GM12878 (cell line): ENCODE measurements around the gene ASAP3. TPM values are rescaled to one million over a fixed set of nuclear protein-coding genes. Genes with fewer than 3 reads are reported as not detected.

Source experiments
- ATAC-seq: fragments of 200-7000 bp; cut with Tn5 transposase; 3 replicates; pipeline ENCODE4 v1.9.1; 2020; ENCODE audit warnings: mild to moderate bottlenecking, moderate library complexity
- BruUV-seq: library from RNA; stranded (reverse); fragments of 400-500 nt; replicated peaks from 2 replicates; lab custom pipeline; 2021; lab: Mats Ljungman, UMichigan
- CTCF ChIA-PET: fragments of 300-600 bp; sonication (Branson Sonifier 250); formaldehyde crosslinking; extraction: SDS; loops from one replicate; lab custom pipeline; 2021; ENCODE audit warnings: inconsistent platforms; lab: Yijun Ruan, JAX
- POLR2A ChIA-PET: fragments of 350-600 bp; formaldehyde crosslinking; extraction: SDS; loops from one replicate; lab custom pipeline; 2021; ENCODE audit warnings: inconsistent platforms; lab: Charles Lee
- RAD21 ChIA-PET: fragments of 300-600 bp; sonication (Branson Sonifier 250); formaldehyde crosslinking; loops from one replicate; lab custom pipeline; 2023; ENCODE audit warnings: antibody characterized with exemption; ENCODE audit not compliant: unreplicated experiment; lab: Charles Lee
- SMC1A ChIA-PET: fragments of 300-600 bp; sonication (Branson Sonifier 250); formaldehyde crosslinking; loops from one replicate; lab custom pipeline; 2023; ENCODE audit not compliant: unreplicated experiment, uncharacterized antibody; lab: Charles Lee
- DNase-seq: peaks from one replicate; pipeline ENCODE4 v3.0.0-alpha.2; 2011; ENCODE audit warnings: low read depth, low spot score
- FAIRE-seq: peaks from 3 replicates; lab custom pipeline; 2011; peaks lifted over from hg19 to GRCh38; lab: Jason Lieb, UNC
- H2AFZ ChIP-seq: 2 replicates; pipeline ENCODE4 v1.6.0; 2011; ENCODE audit warnings: low read depth, low read length, control low read depth; ENCODE audit not compliant: control insufficient read depth
- H3K27ac ChIP-seq: 2 replicates; pipeline ENCODE4 v1.5.1; 2011; ENCODE audit warnings: control low read depth; ENCODE audit not compliant: control insufficient read depth, insufficient read depth
- H3K27me3 ChIP-seq, 2 experiments: replicated peaks in 1 of 2; 2 replicates each; pipeline versions ENCODE4 v1.6.0 to v1.6.1; 2011; ENCODE audit warnings: low read length in 1 of 2; ENCODE audit not compliant: control insufficient read depth in 2 of 2, insufficient read depth in 2 of 2
- H3K36me3 ChIP-seq, 2 experiments: 2 replicates each; pipeline ENCODE4 v1.5.1; 2011; ENCODE audit warnings: low read length in 1 of 2; ENCODE audit not compliant: control insufficient read depth in 2 of 2, insufficient read depth in 2 of 2
- H3K4me1 ChIP-seq: 2 replicates; pipeline ENCODE4 v1.6.1; 2011; ENCODE audit warnings: mild to moderate bottlenecking, low read length, moderate library complexity, mixed read lengths; ENCODE audit not compliant: control insufficient read depth, insufficient read depth
- H3K4me2 ChIP-seq: 2 replicates; pipeline ENCODE4 v1.6.0; 2011; ENCODE audit warnings: control low read depth; ENCODE audit not compliant: control insufficient read depth, insufficient read depth
- H3K4me3 ChIP-seq: fragments of 200-600 bp; sonication (generic); 2 replicates; pipeline ENCODE4 v1.5.1; 2016
- H3K79me2 ChIP-seq: 2 replicates; pipeline ENCODE4 v1.6.0; 2011; ENCODE audit warnings: low read length; ENCODE audit not compliant: control insufficient read depth, insufficient read depth
- H3K9ac ChIP-seq: 2 replicates; pipeline ENCODE4 v1.8.0; 2011; ENCODE audit warnings: low read length, control low read depth, mixed read lengths; ENCODE audit not compliant: control insufficient read depth, insufficient read depth
- H3K9me3 ChIP-seq: replicated peaks from 3 replicates; pipeline ENCODE4 v1.5.1; 2011; ENCODE audit warnings: mild to moderate bottlenecking, low read length; ENCODE audit not compliant: control insufficient read depth, insufficient read depth
- H4K20me1 ChIP-seq: 2 replicates; pipeline ENCODE4 v1.6.0; 2011; ENCODE audit not compliant: control insufficient read depth, insufficient read depth
- BMI1 ChIP-seq: fragments of 450-650 bp; IDR thresholded peaks from 2 replicates; pipeline ENCODE4 v1.6.1; 2016; ENCODE audit warnings: mild to moderate bottlenecking, moderate library complexity, borderline replicate concordance
- CEBPB ChIP-seq, 2 experiments: fragments of 150-350 bp in 1 of 2; IDR thresholded peaks; 2 replicates each; pipeline ENCODE4 v1.6.1; 2012 to 2014; ENCODE audit warnings: low read depth in 2 of 2, low read length in 2 of 2, borderline replicate concordance in 1 of 2, inconsistent platforms in 1 of 2
- EGR1 ChIP-seq, 2 experiments: IDR thresholded peaks; 1 replicate in 1 of 2; 2 replicates in 1 of 2; pipeline ENCODE4 v1.6.1; 2011 to 2012; ENCODE audit warnings: low read depth in 2 of 2, low read length in 2 of 2, borderline replicate concordance in 1 of 2, mild to moderate bottlenecking in 1 of 2, moderate library complexity in 1 of 2
- FOS ChIP-seq: IDR thresholded peaks from 3 replicates; pipeline ENCODE4 v1.6.1; 2011; ENCODE audit warnings: borderline replicate concordance; ENCODE audit not compliant: insufficient read length; ENCODE audit errors: extremely low read depth
- MTA3 ChIP-seq: IDR thresholded peaks from 2 replicates; pipeline ENCODE4 v1.6.1; 2012; ENCODE audit warnings: low read length, inconsistent platforms, borderline replicate concordance
- NBN ChIP-seq: fragments of 450-650 bp; IDR thresholded peaks from 2 replicates; pipeline ENCODE4 v1.6.1; 2016
- POLR2AphosphoS2 ChIP-seq: IDR thresholded peaks from 2 replicates; pipeline ENCODE4 v1.6.1; 2011; ENCODE audit warnings: low read depth, mild to moderate bottlenecking, low read length, improper control_type of control experiment, moderate library complexity
- RAD51 ChIP-seq: fragments of 450-650 bp; IDR thresholded peaks from 2 replicates; pipeline ENCODE4 v1.6.1; 2016; ENCODE audit warnings: moderate library complexity, mild to moderate bottlenecking, inconsistent platforms
- RFX5 ChIP-seq: IDR thresholded peaks from 2 replicates; pipeline ENCODE4 v1.6.1; 2011; ENCODE audit warnings: low read depth, low read length, improper control_type of control experiment
- TAF1 ChIP-seq: IDR thresholded peaks from 2 replicates; pipeline ENCODE4 v1.6.1; 2011; ENCODE audit warnings: mild to moderate bottlenecking, low read depth, low read length, borderline replicate concordance
- TCF7 ChIP-seq: IDR thresholded peaks from 2 replicates; pipeline ENCODE4 v1.6.1; 2014; ENCODE audit warnings: antibody characterized with exemption, borderline replicate concordance
- WGBS: methylation state at CpG from one replicate; pipeline ENCODE4 v1.1.6; 2016; ENCODE audit warnings: low lambda C conversion rate; ENCODE audit not compliant: insufficient replicate concordance, insufficient coverage; ENCODE audit errors: missing lambda C conversion rate; 5-methylcytosine and 5-hydroxymethylcytosine counted together
- in situ Hi-C: fragments of 300-500 bp; cut with MboI; formaldehyde crosslinking; loops from 9 replicates; pipeline ENCODE4 v1.14.3; 2018; ENCODE audit warnings: mixed read lengths
- intact Hi-C: fragments of 100-400 bp; cut with micrococcal nuclease; formaldehyde crosslinking; loops from one replicate; pipeline ENCODE4 v1.14.2; 2022; ENCODE audit not compliant: unreplicated experiment
- polyA plus RNA-seq, 11 experiments: library from polyadenylated mRNA; depleted of rRNA in 4 of 11; unstranded in 6 of 11; stranded (reverse) in 5 of 11; fragments of >200 nt; fragmentation: Nextera tagmentation in 4 of 11; fragmentation: Illumina TruSeq in 1 of 11; extraction: Ambion mirVana in 4 of 11; extraction: Trizol in 1 of 11; gene quantifications; 1 replicate in 1 of 11; 2 replicates in 10 of 11; pipeline versions ENCODE4 v1.2.1 to v1.2.3, GENCODE V29; 2011 to 2016; ENCODE audit warnings: inconsistent platforms in 2 of 11, missing spikeins in 2 of 11, low read depth in 1 of 11
- total RNA-seq, 4 experiments: library from RNA; depleted of rRNA in 3 of 4; stranded (reverse); fragments of >200 nt in 3 of 4; fragmentation: Illumina TruSeq in 1 of 4; extraction: Trizol in 1 of 4; gene quantifications; 2 replicates each; pipeline versions ENCODE4 v1.2.1 to v1.2.3, GENCODE V29; 2013 to 2021
- TF ChIP-seq, protein P1 (sequence below): fragments of 450-650 bp; IDR thresholded peaks from 2 replicates; pipeline ENCODE4 v1.6.1; 2018; ENCODE audit warnings: mild to moderate bottlenecking, low read depth, moderate library complexity; ENCODE audit not compliant: partially characterized antibody
- TF ChIP-seq, protein P2 (sequence below): IDR thresholded peaks from 2 replicates; pipeline ENCODE4 v1.6.1; 2012; ENCODE audit warnings: low read depth, low read length, improper control_type of control experiment
- TF ChIP-seq, protein P3 (sequence below): fragments of 450-650 bp; IDR thresholded peaks from 2 replicates; pipeline ENCODE4 v1.6.1; 2017; ENCODE audit warnings: mild to moderate bottlenecking
- TF ChIP-seq, protein P4 (sequence below): IDR thresholded peaks from 2 replicates; pipeline ENCODE4 v1.6.1; 2011; ENCODE audit warnings: mild to moderate bottlenecking, low read depth, low read length, moderate library complexity; ENCODE audit not compliant: insufficient replicate concordance

ASAP3 gene
- total and polyA plus RNA-seq, 10 of the 15 experiments (the other 5 are each of a cell fraction or from before 2014, with no cell fraction given), result 0.04 to 0.92 (median 0.34) TPM; not detected in 1

DNA sequence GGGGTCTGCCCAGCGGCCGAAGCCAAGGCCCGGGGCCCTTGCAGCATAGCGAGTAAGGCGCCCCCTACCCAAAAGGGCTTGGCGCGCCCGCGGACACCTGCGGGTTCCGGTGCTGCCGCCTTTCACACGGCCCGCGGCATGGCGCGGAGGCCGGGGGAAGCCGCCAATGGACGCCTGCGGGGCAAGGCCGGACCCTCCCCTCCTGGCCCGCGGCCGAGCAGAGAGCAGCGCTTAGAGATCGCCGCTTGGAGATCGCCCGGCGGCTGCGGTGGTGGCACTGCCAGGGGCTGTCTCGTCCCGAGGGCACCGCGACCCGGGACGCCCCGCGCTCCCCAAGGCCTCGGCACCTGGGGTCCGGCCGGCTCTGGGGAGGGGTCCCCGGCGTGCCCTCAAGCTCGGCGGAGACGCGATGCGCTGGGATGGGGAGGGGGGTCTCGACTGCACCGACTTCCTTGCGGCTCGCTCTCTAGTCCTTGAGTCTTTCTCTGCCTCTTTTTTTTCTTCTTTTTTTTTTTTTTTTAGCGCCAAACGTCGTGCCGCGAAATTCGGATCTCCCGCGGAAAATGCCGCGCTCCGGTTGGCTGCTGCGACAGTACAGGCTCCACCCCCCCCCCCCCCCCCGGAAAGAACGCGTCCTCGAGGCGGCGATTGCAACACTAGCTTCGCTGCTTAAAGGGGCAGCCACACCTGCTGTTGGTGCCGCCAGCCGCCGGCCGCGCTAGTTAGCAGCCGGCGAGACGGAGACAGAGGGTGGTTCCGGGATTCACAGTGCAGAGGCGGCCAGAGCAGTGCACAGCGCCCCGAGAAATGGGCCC is 47.0 kb upstream of the ASAP3 start, which contains the start of gene E2F2:
TSS of gene E2F2 (minus strand) at position 487 of the 815 bp plus-strand sequence. CDS start at position 47, 440 bp downstream.
- H3K9me3 ChIP-seq, result no peaks in the 10 kb centered on the region
- peak within 1 kb of the TSS; percentile 91 for H3K9ac ChIP-seq
- peaks cover 46% of the 10 kb centered on the region for H3K79me2 ChIP-seq
- BruUV-seq, result no TSS peak
- H2AFZ ChIP-seq, result peak within 1 kb of the TSS; percentile 57
- POLR2A ChIA-PET, result interaction anchor here (1.0 to 1.9 kb wide), 7 partner anchors 9 to 163 kb away, joined by 3 to 8 read pairs (median 4); no protein-coding TSS in a partner anchor
- H3K4me2 ChIP-seq, result peak within 1 kb of the TSS; percentile 91
- peak within 1 kb of the TSS; percentile 89 for H3K27ac ChIP-seq
- FAIRE-seq, result no peak
- peak; percentile 72 for ATAC-seq
- H3K36me3 ChIP-seq, result no peaks in the 10 kb centered on the region
- WGBS, result under 1% methylated on average over 62 of the region's 85 CpGs
- SMC1A ChIA-PET, result interaction anchor here (1.4 to 14.8 kb wide), 7 partner anchors 9 to 104 kb away, joined by 3 to 201 read pairs (median 5); no protein-coding TSS in a partner anchor
- no peaks in the 10 kb centered on the region for H4K20me1 ChIP-seq
- no peak for DNase-seq
- peaks cover 64% of the 10 kb centered on the region for H3K4me1 ChIP-seq
- RAD21 ChIA-PET, result interaction anchor here (0.6 to 11.3 kb wide), 8 partner anchors 9 to 368 kb away, joined by 3 to 153 read pairs (median 4); partner anchors contain the start of gene HNRNPR
- intact Hi-C loops (no loop called here), in situ Hi-C loops (loop anchor here (5.0 kb wide), 1 partner anchor 34 kb away; no protein-coding TSS in a partner anchor)
- peak within 1 kb of the TSS; percentile 85 for H3K4me3 ChIP-seq
- CTCF ChIA-PET, result interaction anchor here (0.6 to 28.3 kb wide), 8 partner anchors 10 to 158 kb away, joined by 3 to 784 read pairs (median 5); no protein-coding TSS in a partner anchor
- no peaks in the 10 kb centered on the region for H3K27me3 ChIP-seq
- TF ChIP-seq, protein P1, sequence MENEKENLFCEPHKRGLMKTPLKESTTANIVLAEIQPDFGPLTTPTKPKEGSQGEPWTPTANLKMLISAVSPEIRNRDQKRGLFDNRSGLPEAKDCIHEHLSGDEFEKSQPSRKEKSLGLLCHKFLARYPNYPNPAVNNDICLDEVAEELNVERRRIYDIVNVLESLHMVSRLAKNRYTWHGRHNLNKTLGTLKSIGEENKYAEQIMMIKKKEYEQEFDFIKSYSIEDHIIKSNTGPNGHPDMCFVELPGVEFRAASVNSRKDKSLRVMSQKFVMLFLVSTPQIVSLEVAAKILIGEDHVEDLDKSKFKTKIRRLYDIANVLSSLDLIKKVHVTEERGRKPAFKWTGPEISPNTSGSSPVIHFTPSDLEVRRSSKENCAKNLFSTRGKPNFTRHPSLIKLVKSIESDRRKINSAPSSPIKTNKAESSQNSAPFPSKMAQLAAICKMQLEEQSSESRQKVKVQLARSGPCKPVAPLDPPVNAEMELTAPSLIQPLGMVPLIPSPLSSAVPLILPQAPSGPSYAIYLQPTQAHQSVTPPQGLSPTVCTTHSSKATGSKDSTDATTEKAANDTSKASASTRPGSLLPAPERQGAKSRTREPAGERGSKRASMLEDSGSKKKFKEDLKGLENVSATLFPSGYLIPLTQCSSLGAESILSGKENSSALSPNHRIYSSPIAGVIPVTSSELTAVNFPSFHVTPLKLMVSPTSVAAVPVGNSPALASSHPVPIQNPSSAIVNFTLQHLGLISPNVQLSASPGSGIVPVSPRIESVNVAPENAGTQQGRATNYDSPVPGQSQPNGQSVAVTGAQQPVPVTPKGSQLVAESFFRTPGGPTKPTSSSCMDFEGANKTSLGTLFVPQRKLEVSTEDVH, result peak; percentile 95
- TF ChIP-seq MTA3 (no peak), TCF7 (no peak), BMI1 (no peak), NBN (peak; percentile 61; the same call in 1 of the 2 replicates), FOS (no peak), RAD51 (no peak), POLR2AphosphoS2 (no peak), TAF1 (0 out of 2 replicates have a peak, but pooled peaks have one; percentile 26), EGR1 (IDR thresholded peaks at IDR 0.05; ENCODE audit: borderline replicate concordance in 1 of 2, low read depth in 2 of 2, low read length in 2 of 2) (no peak), RFX5 (no peak), CEBPB (IDR thresholded peaks at IDR 0.05; ENCODE audit: borderline replicate concordance in 1 of 2, low read depth in 2 of 2, low read length in 2 of 2) (peak in 1 of 2 experiments; percentile 96; a peak in 2 of 4 replicates)
- TF ChIP-seq, protein P2, sequence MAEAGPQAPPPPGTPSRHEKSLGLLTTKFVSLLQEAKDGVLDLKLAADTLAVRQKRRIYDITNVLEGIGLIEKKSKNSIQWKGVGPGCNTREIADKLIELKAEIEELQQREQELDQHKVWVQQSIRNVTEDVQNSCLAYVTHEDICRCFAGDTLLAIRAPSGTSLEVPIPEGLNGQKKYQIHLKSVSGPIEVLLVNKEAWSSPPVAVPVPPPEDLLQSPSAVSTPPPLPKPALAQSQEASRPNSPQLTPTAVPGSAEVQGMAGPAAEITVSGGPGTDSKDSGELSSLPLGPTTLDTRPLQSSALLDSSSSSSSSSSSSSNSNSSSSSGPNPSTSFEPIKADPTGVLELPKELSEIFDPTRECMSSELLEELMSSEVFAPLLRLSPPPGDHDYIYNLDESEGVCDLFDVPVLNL, result peak; percentile 90
- TF ChIP-seq, protein P3, sequence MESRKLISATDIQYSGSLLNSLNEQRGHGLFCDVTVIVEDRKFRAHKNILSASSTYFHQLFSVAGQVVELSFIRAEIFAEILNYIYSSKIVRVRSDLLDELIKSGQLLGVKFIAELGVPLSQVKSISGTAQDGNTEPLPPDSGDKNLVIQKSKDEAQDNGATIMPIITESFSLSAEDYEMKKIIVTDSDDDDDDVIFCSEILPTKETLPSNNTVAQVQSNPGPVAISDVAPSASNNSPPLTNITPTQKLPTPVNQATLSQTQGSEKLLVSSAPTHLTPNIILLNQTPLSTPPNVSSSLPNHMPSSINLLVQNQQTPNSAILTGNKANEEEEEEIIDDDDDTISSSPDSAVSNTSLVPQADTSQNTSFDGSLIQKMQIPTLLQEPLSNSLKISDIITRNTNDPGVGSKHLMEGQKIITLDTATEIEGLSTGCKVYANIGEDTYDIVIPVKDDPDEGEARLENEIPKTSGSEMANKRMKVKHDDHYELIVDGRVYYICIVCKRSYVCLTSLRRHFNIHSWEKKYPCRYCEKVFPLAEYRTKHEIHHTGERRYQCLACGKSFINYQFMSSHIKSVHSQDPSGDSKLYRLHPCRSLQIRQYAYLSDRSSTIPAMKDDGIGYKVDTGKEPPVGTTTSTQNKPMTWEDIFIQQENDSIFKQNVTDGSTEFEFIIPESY, result no peak
- TF ChIP-seq, protein P4, sequence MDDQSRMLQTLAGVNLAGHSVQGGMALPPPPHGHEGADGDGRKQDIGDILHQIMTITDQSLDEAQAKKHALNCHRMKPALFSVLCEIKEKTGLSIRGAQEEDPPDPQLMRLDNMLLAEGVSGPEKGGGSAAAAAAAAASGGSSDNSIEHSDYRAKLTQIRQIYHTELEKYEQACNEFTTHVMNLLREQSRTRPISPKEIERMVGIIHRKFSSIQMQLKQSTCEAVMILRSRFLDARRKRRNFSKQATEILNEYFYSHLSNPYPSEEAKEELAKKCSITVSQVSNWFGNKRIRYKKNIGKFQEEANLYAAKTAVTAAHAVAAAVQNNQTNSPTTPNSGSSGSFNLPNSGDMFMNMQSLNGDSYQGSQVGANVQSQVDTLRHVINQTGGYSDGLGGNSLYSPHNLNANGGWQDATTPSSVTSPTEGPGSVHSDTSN, result no peak
